HG03108 (cell line): ENCODE data around the gene STRADA.
A peak's percentile ranks its signal among the peaks of the same experiment; 100 is the strongest.

Source experiments
- ATAC-seq: cut with Tn5 transposase; IDR thresholded peaks from one replicate; pipeline ENCODE4 v1.9.1; 2021; ENCODE audit warnings: moderate library complexity; ENCODE audit not compliant: unreplicated experiment

The STRADA gene

GRCh38 chr17:63701868-63702720 is 39.5 kb downstream of the STRADA start:
- ATAC-seq = peak; percentile 20

GRCh38 chr17:63701456-63701820 is 40.2 kb downstream of the STRADA start:
- ATAC-seq = no peak

GRCh38 chr17:63700528-63701455 is 40.8 kb downstream of the STRADA start:
- ATAC-seq = no peak

- ATAC-seq = peak; percentile 8
Observed at GRCh38 chr17:63699638-63700527, 41.7 kb downstream of the STRADA start, which contains the start of gene LIMD2. Gene LIMD2, minus strand, starts transcription at chr17:63700125. Its CDS starts 827 bp downstream, at chr17:63699298.

- ATAC-seq = peak; percentile 28
Observed at GRCh38 chr17:63698886-63699637, 42.5 kb downstream of the STRADA start.

- ATAC-seq = no peak
Observed at GRCh38 chr17:63698381-63698885, 43.2 kb downstream of the STRADA start.

- ATAC-seq = peak; percentile 17
Observed at GRCh38 chr17:63697341-63698286, 44.0 kb downstream of the STRADA start.

GRCh38 chr17:63696381-63696961 is 45.1 kb downstream of the STRADA start:
- ATAC-seq = no peak

- no peak for ATAC-seq
Observed at GRCh38 chr17:63695889-63696288, 45.7 kb downstream of the STRADA start.

- ATAC-seq = no peak
Observed at GRCh38 chr17:63694950-63695773, 46.4 kb downstream of the STRADA start.

- ATAC-seq = no peak
Observed at GRCh38 chr17:63694229-63694949, 47.2 kb downstream of the STRADA start.

GRCh38 chr17:63693411-63694113 is 48.0 kb downstream of the STRADA start:
- no peak for ATAC-seq

GRCh38 chr17:63692195-63692816 is 49.3 kb downstream of the STRADA start:
- no peak for ATAC-seq

- no peak for ATAC-seq
Observed at GRCh38 chr17:63689479-63689878, 52.1 kb downstream of the STRADA start.

- ATAC-seq = no peak
Observed at GRCh38 chr17:63688396-63689020, 53.1 kb downstream of the STRADA start.
